Activated CD4-positive, alpha-beta T cell treated with anti-CD3 and anti-CD28 coated beads, Interleukin-2, amount 50 U/mL, for 48 hours (primary cell): ENCODE data around the gene TNFAIP8L3.
A peak's percentile ranks its signal among the peaks of the same experiment; 100 is the strongest.

Experiments used
- DNase-seq, 2 experiments: peaks; one replicate each; pipeline ENCODE4 v3.0.0-alpha.2; 2020

TNFAIP8L3 gene

DNA sequence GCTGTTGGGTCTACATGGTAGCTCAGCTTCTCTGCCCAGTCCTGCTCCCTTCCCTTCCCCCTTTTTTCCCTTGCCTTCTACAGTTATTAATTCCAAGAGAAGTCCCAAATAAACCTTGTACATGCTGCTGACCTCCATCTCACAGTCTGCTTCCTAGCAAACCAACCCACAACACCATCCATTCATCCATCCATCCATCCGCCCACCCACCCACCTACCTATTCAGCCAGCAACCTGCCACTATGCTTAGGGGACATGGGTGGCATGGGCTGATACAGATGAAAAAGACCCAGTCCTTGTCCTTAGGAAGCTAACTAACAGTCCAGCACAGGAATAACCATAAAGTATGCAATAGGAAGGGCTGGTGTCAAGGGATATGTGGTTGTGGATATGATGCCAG is 5.7 kb downstream of the TNFAIP8L3 start:
- DNase-seq, result no peak

DNA sequence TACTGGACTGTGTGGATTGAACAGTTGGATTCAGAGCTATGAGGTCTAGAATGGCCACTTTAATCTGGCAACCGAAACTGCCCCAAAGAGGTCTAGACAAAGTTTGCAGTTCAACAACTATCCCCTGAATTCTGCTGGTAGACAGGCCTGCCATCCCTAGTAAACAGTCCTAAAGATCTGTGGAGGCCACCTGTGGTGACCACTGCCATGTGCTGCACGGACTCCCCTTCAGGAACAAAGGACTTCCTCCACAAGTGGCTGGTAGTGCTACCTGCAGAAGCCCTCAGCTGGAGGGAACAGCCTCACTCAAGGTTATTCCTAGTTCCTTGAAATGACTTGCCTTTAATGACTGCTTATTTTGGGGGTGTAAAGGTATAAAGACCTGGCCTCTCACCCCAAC is 6.1 kb downstream of the TNFAIP8L3 start:
- no peak for DNase-seq

DNA sequence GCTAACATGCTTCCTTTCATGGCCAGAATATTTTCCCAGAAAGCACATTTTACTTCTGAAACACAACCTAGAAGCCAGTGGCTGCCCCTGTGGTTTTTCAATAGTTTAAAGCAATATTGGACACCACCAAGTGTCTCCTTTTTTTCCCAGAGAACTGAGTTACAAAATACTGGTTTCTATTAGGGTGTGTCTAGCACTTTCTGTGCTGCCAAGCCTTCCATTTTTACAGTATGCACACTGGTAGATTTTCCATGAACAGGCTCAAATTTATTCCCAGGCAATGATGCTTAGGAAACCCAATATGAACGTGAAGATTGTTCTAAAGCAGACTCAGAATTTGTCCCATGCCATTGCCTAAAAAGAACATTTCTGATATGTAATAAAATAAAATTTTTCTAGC is 7.2 kb downstream of the TNFAIP8L3 start:
- DNase-seq, result no peak

DNA sequence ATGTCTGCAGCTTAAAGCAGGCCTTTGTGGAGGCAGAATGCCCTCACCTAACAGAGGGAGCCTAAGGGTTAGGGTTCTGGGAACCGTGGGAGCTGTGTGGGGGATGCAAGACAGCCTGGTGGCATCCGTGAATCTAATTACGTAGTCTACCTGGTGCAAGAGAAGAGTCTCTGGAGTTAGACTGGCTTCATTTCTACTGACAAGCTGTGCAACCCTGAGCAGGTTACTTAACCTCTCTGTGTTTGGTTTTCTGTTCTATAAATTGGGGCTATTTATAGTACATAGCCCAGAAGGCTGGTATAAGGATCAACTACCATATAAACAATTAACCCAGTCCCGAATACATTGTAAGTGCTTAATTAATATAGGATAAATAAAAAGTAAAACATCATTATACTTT is 8.3 kb downstream of the TNFAIP8L3 start:
- no peak for DNase-seq

DNA sequence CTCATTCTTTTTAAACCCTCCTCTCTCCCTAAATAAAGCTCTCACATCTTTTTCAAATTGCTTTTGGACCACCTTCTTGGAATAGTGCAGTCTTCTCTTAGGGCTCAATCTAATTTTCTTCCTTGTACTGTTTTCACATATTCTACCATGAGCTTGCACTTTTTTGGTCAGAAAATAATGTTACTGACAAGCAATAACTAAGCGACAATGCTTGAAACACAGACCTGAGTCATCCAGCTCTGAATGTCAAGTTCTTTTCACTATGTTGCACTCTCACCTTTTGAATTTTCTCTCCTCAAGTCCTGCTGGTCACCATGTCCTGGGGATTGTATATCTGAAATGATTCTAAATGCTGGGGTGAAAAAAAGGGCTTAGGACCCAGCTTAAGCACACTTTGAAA is 8.9 kb downstream of the TNFAIP8L3 start:
- DNase-seq, result no peak

DNA sequence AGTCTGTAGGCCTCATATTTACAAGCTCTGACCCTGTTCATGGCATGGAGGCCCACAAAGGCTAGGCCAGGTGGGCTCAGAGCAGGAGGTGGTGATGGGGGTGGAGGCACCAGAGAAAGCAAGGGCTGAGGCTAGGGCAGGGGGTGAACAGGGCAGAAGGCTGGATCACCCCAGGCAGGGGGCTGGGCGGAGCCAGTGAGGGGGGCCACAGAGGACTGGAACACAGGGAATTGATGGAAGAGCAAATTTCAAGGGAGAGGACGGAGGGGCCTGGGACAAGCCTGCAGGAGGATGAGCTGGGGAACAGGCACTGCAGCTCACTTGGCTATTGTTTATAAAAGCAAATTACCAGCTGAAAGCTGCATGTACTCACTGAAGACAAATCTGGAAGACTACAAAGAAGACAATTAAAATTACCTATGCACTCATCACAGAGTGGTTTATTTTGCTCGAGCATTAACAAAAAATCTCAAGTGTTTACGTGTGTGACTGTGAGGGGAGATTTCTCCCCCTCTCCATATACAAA is 11.0 kb downstream of the TNFAIP8L3 start:
- DNase-seq, result no peak

DNA sequence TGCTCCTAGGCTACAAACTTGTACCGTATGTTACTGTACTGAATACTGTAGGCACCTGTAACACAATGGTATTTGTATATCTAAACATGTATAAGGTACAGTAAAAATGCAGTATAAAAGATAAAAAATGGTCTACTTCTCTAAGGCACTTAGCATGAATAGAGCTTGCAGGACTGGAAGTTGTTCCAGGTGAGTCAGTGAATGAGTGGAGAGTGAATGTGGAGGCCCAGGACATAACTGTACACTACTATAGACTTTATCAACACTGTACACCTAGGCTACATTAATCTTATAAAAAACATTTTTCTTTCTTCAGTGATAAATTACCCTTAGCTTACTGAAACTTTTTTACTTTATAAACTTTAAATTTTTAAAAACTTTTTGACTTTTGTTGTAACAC is 12.5 kb downstream of the TNFAIP8L3 start:
- no peak for DNase-seq

DNA sequence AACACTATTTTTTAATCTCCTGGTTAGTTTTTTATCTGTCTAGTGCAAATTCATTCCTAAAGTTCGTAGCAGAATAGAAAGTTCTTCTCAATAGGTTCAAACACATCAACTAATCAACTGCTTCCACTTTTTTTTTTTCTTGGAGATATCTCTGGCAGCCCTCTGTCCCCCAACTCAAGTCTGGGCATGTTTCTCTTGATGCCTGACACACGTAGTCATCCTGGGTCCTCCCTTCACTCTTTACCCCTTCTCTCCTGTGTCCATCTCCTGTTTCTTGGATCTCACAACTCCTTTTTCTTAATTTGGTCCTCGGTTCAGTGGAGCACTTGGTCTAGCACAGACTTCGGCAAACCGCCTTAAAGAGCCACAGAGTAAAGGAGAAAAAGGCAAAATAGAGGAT is 14.4 kb downstream of the TNFAIP8L3 start:
- no peak for DNase-seq

DNA sequence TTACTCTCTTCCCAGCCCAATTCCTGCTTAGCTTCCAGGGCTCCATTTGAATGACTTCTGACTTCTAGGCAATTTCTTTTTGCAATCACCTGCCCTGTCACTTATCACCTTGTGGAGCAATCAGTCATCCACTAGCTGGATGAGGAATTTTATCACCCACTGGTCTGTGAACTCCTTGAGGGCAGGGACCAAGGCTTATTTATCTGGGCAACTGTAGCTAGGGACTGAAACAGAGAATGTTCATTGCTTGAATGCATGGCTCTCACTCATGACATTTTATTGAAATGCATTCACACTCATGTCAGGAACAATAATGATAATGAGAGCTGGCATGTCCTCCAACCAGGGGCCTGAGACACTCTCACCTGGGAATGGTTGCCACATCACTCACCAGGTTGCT is 15.5 kb downstream of the TNFAIP8L3 start:
- DNase-seq, result no peak

DNA sequence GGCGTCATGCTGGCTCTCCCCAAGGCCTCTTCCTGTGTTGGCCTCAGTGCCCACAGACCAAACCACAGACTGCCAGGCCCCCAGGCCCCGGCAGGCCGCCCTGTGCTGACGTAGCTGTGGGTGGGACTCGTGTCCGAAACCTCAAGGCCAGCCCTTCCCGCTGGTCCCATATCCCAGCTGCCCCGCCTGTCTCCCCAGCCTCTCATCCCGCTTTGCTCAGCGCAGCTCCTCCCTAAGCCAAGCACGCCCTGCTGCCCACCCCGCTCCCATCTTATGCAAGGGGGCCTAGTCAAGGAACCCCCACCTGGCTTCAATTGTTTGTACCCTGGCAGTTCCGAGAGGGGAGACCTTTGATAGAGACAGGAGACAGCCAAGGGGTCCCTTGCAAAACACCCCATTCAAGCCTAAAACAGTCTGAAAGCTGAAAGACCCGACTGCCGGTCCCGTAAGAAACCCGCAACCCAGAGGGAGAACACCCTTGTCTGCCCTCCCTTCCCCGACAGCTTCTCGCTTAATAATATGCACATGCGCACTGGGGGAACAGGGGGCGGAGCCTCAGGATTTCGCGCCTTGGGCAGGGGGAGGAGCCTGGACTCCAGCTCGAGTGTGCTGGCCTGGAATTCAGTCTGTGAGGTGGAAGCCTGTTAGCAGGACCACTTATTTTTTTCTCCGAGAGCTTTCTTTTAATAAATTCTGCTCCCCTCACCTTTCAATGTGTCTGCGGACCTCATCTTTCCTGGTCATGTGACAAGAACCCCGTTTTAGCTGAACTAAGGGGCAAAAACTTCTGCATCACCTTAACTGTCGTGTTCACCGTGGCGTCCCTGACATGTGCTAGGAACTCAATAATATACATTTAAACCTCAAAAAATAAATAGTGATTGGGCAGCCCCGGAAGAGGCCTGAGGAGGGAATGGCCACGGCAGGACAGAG is 17.2 kb downstream of the TNFAIP8L3 start:
- DNase-seq, result peak; percentile 60 to 72

DNA sequence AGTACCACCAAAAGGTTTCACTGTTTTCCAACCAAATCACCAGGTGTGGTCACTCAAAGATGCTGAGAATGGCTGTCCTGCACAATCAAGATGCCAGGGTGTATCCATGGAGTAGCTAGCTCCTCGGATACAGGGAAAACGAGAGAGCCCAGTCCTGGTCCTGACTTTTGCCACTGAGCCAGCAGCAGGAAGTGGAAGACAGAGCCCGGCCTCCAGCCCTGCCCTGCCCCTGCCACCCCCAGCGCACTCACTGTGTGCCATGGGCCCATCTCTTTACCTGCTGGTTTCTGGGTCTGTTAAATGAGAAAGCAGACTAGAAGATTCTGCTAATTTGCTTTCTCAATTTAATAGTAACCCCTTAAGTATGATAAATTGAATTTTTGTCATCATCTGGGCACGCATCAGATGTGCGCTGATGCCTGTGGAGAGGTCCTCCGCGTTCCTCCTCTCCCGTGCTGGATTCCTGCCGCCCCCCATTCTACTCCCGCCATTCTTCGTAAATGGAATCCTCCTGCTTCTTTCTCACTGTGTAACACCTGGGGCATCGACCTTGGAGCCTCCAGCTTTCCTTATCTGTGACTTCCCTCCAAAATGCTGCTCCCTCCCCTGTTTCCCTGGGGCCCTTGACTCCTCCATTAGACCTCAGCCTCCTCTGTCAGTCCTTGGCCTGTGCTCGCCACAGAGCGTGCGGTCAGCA is 18.0 kb downstream of the TNFAIP8L3 start:
- DNase-seq, result no peak

DNA sequence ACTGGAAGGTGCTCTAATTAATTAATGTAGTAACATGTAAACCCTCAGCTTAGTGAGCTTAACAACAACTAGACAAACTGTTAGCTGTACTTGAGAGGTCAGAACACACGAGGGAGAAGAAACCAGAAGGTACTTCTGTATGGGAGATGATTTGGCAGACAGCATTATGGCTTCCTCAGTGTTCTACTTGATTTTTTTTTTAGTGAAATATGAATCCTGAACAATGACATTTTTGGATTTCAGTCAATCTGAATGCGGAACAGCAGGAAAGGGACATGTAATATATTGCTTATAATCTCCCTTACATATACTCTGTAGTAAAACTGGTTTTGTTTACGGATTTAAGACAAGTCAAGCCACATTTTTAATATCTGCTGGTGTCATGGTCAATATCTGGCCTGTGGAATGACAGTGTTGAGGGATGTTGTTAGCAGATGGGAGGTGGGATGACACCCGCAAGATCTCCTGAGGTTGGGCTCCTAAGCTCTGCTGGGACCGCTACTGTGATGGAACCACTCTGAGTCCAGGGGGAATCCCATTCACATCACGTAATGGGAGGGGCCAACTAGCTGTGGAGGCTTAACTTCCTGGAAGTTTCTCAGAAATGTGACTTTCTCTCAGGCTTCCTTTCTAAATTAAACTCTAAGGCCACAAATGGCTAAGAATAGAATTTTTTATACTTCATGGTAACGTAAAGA is 18.7 kb downstream of the TNFAIP8L3 start:
- peak in 1 of 2 experiments; percentile 43 for DNase-seq

DNA sequence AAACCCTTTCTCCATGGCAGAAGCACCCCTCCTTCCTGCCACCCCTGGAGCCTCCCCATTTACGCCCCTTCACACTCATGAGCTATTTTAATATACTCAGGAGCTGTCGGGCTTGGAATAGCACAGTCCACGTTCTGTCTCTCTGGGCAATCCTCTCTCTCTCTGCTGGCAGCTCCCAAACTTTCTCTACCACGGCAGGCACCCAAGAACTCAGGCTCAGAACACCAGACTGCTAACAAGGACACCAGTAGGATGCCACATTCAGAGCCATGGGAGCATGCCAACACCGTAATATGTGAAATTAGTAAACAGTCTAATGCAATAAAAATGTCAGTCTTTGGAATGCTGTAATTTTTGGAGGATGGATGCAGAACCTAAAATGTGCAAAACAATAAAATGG is 19.3 kb downstream of the TNFAIP8L3 start:
- DNase-seq, result no peak

DNA sequence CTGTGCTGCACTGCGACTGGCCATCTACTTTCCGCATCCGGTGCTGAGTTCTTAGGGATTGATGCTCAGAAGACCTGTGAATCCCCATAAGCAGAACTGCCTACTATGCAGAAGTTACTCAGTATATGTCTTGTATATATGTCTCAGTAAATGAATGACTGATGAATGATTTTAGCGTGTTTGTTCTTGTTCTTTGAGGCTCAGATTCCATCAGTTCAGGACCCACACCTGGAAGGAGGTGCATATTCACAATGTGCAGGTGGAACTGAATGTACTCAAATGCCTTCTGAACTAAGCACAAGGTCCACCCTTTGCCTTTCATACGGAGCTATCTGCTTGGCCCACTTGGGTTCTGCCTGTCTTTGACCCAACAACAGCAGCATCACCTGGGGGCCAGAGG is 19.8 kb downstream of the TNFAIP8L3 start:
- no peak for DNase-seq

DNA sequence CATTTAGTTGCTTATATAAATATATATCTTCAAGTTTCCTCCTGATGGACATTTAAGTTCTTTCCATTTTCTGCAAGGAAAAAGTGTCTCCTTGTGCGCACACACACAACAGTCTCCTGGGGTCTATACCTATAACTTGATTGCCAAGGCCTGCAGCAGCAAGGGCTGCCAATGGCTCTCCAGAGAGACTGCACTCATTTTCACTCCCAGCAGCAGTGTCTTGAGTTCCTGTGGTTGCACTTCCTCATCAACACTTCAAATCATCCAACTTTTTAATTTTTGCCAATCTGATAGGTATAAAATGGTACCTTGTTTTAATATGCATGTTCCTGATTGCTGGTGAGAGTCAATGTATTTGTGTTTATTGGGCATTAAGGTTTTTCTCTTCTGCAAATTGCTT is 23.1 kb downstream of the TNFAIP8L3 start:
- DNase-seq, result no peak

DNA sequence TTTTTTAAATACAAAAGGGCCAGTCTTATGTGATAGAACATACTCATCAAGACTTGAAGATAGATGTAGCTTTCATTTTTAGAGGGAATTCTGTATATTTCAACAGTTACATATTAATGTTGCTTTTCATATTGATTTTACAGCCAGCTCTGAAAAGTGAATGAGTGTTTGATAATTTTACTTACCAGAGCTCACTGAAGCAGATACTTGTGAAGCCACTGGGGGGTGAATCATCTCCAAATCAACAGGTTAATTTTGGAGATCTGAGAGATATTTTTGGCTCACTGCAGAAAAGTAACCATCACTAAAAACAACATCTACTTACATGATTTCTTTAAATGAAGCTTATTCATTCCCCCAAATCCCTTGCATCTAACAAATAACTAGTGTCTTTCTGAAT is 24.7 kb downstream of the TNFAIP8L3 start:
- no peak for DNase-seq

DNA sequence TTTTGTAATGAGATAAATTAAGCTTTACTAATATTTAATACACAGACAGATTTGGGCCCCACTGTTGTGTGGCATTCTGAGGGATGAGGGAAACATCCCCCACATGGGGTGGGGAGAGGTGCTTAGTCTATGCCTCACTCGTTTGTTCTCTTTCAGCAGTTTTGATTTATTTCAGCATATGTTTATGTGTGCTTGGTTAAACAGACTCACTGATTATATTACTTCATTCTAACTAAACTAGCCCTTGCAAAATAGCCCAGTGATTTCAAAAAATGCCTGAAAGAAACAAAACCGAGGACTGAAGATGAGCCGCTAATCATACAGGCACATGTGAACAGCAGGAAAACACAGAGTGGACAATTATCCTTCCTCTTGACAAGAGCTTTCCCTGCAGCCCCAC is 27.2 kb downstream of the TNFAIP8L3 start:
- no peak for DNase-seq

DNA sequence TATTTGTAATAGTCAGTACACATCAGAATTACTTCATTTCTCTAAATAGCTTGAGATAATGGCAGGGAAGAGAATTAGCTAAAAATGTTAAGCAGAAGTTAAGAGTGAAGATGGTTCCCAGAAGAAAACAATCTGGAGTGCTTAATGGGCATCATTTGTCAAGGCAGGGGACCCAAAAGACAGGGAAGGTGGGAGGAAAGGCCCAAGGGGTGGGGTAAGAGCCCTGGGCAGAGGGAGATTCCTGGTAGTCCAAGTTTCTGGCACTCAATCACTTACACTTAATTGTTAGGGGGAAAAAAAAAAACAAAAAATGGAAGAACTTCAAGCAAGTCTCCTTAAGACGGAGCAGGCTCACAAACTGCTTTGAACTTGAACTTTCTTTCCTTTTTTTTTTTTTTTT is 28.9 kb downstream of the TNFAIP8L3 start:
- no peak for DNase-seq

DNA sequence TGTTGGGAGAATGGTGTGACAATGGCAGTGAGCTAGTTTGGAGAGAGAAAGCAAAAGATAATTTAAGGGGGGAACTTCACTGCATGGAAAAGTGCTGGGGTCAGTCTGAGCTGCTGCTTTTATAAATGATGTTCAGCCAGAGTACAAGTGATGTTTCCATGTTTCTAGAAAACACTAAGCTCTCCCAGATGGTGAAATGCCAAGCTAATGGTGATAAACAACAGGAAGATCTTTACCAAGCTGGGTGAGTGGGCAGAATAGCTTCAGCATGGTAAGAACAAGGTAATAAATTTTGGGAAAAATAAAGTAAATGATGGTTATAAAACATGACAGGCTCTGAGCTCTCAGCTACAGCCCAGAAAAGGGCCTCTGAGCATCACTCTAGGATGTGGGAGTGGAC is 29.4 kb downstream of the TNFAIP8L3 start:
- DNase-seq, result no peak

DNA sequence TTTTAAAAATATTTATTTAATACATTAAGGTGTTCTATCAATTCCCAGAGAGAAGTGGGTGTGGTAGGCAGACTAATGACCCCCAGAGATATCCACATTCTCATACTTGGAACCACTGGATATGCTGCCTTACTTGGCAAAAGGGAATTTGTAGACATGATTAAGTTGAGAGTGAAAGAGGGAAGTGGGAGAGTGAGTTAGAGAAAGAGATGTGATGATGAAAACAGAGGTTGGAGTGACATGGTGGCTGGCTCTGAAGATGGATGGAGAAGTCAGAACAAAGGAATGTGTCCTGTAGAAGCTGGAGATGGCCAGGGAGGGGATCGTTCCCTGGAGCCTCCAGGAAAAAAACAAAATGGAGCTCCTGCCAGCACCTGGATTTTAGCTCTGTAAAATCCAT is 32.0 kb downstream of the TNFAIP8L3 start:
- DNase-seq, result no peak

DNA sequence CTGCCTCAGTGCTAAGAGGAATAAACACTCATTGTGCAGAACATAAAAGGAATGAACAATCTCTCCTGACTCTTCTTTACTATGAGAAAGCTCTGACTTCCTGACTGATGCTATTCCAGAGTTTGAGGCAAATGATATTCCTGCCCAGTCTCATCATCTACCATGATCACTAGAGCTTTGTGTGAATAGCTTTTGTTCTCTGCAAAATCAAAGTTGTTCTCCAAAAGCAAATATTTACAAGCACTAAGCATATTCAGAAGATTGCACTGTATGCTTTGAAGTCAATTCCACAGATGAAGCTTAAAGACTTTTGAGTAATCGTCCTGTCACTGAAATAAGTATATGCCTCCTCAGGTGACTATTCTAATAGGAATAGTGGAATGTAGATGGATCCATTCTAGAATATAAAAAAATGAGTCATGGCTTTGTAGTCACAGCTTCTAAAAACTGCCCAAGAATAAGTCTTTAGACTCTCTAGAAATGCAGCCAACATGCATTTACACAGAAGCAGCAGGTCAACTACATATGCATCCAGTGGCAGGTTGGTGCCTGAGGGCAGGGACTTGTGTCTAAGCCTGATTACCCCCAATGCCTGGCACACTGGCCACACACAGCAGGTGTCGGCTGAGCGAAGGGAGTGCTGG is 34.6 kb downstream of the TNFAIP8L3 start:
- DNase-seq, result no peak

DNA sequence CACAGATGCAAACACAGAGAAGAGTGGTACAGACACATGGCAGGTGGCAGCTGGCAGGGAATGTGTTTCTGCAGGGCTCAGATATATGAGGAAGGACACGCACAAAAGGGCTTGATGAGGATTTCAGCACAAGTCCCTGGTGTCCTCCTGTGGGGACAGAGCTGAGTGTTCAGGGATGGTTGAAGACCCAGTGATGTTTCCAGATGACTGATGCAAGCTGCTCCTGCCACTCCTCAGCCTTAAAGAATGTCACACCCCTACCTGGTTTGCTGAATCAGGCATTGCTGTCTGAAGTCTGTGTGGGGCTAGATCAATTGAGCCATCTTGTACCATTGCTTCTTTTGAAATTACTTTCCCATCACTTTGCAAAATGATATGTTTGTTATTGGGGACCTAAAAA is 40.2 kb downstream of the TNFAIP8L3 start:
- DNase-seq, result no peak

DNA sequence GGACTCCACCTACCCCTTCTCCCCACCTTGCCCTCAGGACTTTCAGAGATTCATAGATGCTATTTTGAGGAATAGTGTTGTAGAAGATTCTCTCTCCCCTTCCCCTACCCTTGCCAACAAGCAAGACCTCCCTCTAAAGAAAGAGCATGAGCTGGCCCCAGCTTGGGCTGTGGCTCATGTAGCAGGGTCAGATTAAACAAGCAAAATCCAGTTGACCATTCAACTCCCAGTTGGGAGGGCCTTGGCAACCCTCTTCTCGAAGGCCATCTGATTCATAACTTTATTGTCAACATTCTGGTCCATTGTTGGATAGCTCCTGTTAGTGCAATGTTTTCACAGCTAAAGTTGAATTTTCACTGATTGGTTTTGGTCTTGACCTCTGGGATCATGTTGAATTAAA is 41.1 kb downstream of the TNFAIP8L3 start:
- DNase-seq, result no peak
